ENCODE measurements around the gene KLF6.

DNA sequence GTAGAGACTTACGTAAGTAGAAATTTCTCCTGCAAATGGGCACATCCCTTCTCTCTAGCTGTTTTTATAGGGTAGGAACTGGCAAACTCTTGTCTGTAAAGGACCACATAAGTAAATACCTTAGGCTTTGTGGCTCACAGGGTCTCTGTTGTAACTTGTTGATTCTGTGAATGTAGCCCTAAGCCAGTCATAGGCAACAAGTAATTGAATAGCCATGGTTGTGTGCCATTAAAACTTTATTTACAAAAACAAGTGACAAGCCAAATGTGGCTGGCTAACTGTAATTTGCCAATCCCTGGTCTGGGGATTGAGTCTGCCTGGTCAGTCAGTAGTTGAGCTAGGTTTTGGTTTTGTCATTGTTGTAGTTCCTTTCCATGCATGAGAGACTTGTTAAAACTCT lies 5.3 kb upstream of the KLF6 start:
- TF ChIP-seq, protein P1, sequence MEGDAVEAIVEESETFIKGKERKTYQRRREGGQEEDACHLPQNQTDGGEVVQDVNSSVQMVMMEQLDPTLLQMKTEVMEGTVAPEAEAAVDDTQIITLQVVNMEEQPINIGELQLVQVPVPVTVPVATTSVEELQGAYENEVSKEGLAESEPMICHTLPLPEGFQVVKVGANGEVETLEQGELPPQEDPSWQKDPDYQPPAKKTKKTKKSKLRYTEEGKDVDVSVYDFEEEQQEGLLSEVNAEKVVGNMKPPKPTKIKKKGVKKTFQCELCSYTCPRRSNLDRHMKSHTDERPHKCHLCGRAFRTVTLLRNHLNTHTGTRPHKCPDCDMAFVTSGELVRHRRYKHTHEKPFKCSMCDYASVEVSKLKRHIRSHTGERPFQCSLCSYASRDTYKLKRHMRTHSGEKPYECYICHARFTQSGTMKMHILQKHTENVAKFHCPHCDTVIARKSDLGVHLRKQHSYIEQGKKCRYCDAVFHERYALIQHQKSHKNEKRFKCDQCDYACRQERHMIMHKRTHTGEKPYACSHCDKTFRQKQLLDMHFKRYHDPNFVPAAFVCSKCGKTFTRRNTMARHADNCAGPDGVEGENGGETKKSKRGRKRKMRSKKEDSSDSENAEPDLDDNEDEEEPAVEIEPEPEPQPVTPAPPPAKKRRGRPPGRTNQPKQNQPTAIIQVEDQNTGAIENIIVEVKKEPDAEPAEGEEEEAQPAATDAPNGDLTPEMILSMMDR (conservative IDR thresholded peaks at IDR 0.05), result no peak
- TF ChIP-seq ZFX (IDR thresholded peaks at IDR 0.05), result no peak
